SH-SY5Y (cell line): ENCODE results near the gene MED14.

ENCODE experiments used
- GATA2 ChIP-seq: IDR thresholded peaks from 2 replicates; pipeline ENCODE4 v1.6.1; 2011; ENCODE audit warnings: mild to moderate bottlenecking, low read depth, low read length
- GATA3 ChIP-seq: IDR thresholded peaks from 2 replicates; pipeline ENCODE4 v1.6.1; 2011; ENCODE audit warnings: low read depth, mild to moderate bottlenecking, low read length, moderate library complexity

DNA sequence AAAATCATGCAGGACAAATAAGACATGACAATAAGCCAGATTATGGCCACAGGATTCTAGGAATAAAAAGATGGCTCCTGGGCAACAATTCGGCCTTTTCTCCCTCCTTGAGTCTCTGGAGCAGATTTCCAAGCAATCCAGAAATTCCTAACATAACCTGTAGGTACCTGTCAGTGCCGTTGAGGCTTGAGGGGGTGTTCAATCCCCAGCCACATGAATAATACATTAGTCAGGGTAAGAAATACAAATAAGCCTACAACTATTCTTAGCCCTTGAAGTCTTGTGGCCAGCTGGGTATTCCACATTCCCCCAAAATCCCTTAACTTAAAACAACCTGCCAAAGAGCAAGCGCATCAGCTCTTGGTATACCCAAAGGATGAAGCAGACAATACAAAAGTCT is 97.7 kb downstream of the MED14 start:
- TF ChIP-seq GATA2 (no peak), GATA3 (no peak)
